HEK293 (cell line): ENCODE measurements around the gene NUB1.

Experiments
- KLF10 ChIP-seq: fragments of 450-650 bp; IDR thresholded peaks from 2 replicates; pipeline ENCODE4 v1.5.1; 2018; ENCODE audit warnings: missing biosample characterization, mild to moderate bottlenecking, missing genetic modification characterization
- YY1 ChIP-seq: fragments of 450-650 bp; formaldehyde crosslinking; IDR thresholded peaks from 2 replicates; pipeline ENCODE4 v1.5.1; 2018; ENCODE audit warnings: missing biosample characterization, missing genetic modification characterization
- ZNF138 ChIP-seq: fragments of 450-650 bp; formaldehyde crosslinking; IDR thresholded peaks from 2 replicates; pipeline ENCODE4 v1.5.1; 2016; ENCODE audit warnings: missing biosample characterization, missing genetic modification characterization, borderline replicate concordance
- ZNF416 ChIP-seq: fragments of 450-650 bp; formaldehyde crosslinking; IDR thresholded peaks from 2 replicates; pipeline ENCODE4 v1.5.1; 2016; ENCODE audit warnings: missing biosample characterization, missing genetic modification characterization
- ZNF561 ChIP-seq: fragments of 450-650 bp; IDR thresholded peaks from 2 replicates; pipeline ENCODE4 v1.5.1; 2018; ENCODE audit warnings: missing biosample characterization, missing genetic modification characterization, borderline replicate concordance
- ZNF664 ChIP-seq: fragments of 450-650 bp; formaldehyde crosslinking; IDR thresholded peaks from 2 replicates; pipeline ENCODE4 v1.5.1; 2016; ENCODE audit warnings: missing biosample characterization, missing genetic modification characterization
- TF ChIP-seq, protein P1 (sequence below): fragments of 450-650 bp; formaldehyde crosslinking; IDR thresholded peaks from 2 replicates; pipeline ENCODE4 v1.5.1; 2016; ENCODE audit warnings: missing biosample characterization, missing genetic modification characterization
- TF ChIP-seq, protein P2 (sequence below): fragments of 450-650 bp; formaldehyde crosslinking; IDR thresholded peaks from 2 replicates; pipeline ENCODE4 v1.5.1; 2017; ENCODE audit warnings: missing biosample characterization, missing genetic modification characterization
- TF ChIP-seq, protein P3 (sequence below): fragments of 450-650 bp; formaldehyde crosslinking; IDR thresholded peaks from 2 replicates; pipeline ENCODE4 v1.5.1; 2016; ENCODE audit warnings: missing biosample characterization, missing genetic modification characterization

DNA sequence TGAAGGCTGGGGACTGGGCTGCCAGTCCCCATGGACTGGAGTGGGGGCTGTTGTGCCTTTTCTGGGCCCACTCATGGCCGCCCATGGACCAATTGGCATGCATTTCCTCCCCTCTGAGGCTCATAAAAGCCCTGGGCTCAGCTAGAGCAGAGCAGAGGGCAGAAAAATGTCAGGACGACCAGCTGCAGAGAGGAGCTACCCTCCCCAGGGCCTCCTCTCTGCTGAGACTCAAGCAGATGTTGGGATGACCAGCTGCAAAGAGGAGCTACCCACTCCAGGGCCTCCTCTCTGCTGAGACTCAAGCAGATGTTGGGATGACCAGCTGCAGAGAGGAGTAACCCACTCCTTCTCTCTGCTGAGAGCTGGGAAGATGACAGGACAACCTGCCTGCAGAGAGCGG lies 20.3 kb upstream of the NUB1 start:
- no peak for TF ChIP-seq ZNF664
- TF ChIP-seq ZNF561 (tag by site-specific recombination) = no peak
- TF ChIP-seq ZNF138 = no peak
- TF ChIP-seq, protein P1, sequence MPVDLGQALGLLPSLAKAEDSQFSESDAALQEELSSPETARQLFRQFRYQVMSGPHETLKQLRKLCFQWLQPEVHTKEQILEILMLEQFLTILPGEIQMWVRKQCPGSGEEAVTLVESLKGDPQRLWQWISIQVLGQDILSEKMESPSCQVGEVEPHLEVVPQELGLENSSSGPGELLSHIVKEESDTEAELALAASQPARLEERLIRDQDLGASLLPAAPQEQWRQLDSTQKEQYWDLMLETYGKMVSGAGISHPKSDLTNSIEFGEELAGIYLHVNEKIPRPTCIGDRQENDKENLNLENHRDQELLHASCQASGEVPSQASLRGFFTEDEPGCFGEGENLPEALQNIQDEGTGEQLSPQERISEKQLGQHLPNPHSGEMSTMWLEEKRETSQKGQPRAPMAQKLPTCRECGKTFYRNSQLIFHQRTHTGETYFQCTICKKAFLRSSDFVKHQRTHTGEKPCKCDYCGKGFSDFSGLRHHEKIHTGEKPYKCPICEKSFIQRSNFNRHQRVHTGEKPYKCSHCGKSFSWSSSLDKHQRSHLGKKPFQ (tag by site-specific recombination) = no peak
- TF ChIP-seq, protein P2, sequence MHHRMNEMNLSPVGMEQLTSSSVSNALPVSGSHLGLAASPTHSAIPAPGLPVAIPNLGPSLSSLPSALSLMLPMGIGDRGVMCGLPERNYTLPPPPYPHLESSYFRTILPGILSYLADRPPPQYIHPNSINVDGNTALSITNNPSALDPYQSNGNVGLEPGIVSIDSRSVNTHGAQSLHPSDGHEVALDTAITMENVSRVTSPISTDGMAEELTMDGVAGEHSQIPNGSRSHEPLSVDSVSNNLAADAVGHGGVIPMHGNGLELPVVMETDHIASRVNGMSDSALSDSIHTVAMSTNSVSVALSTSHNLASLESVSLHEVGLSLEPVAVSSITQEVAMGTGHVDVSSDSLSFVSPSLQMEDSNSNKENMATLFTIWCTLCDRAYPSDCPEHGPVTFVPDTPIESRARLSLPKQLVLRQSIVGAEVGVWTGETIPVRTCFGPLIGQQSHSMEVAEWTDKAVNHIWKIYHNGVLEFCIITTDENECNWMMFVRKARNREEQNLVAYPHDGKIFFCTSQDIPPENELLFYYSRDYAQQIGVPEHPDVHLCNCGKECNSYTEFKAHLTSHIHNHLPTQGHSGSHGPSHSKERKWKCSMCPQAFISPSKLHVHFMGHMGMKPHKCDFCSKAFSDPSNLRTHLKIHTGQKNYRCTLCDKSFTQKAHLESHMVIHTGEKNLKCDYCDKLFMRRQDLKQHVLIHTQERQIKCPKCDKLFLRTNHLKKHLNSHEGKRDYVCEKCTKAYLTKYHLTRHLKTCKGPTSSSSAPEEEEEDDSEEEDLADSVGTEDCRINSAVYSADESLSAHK = no peak
- TF ChIP-seq, protein P3, sequence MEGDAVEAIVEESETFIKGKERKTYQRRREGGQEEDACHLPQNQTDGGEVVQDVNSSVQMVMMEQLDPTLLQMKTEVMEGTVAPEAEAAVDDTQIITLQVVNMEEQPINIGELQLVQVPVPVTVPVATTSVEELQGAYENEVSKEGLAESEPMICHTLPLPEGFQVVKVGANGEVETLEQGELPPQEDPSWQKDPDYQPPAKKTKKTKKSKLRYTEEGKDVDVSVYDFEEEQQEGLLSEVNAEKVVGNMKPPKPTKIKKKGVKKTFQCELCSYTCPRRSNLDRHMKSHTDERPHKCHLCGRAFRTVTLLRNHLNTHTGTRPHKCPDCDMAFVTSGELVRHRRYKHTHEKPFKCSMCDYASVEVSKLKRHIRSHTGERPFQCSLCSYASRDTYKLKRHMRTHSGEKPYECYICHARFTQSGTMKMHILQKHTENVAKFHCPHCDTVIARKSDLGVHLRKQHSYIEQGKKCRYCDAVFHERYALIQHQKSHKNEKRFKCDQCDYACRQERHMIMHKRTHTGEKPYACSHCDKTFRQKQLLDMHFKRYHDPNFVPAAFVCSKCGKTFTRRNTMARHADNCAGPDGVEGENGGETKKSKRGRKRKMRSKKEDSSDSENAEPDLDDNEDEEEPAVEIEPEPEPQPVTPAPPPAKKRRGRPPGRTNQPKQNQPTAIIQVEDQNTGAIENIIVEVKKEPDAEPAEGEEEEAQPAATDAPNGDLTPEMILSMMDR (tag by site-specific recombination) = no peak
- no peak for TF ChIP-seq YY1 (tag by site-specific recombination)
- no peak for TF ChIP-seq KLF10
- TF ChIP-seq ZNF416 (tag by site-specific recombination) = no peak
